ENCODE results near the gene APBA1.
A peak's percentile ranks its signal among the peaks of the same experiment; 100 is the strongest.

The APBA1 gene

GRCh38 chr9:69677931-69678330 is 5.8 kb upstream of the APBA1 start:
- no peaks in the 10 kb centered on the region for H3K9me3 ChIP-seq (ENCODE audit: insufficient read depth, low read depth, low read length)
- H3K27ac ChIP-seq (ENCODE audit: low read depth, low read length): no peak overlapping the region
- H3K4me3 ChIP-seq (ENCODE audit: low read length): no peak overlapping the region
- no peaks in the 10 kb centered on the region for H3K36me3 ChIP-seq (ENCODE audit: insufficient read depth, low read length)
- H3K9ac ChIP-seq (ENCODE audit: low read depth, low read length): no peak overlapping the region
- H3K4me1 ChIP-seq (ENCODE audit: insufficient read depth, low read length): peaks cover 6% of the 10 kb centered on the region
- WGBS: 83% methylated on average over 1 of the region's 5 CpGs
- H3K27me3 ChIP-seq (ENCODE audit: insufficient read depth, low read length): no peaks in the 10 kb centered on the region

GRCh38 chr9:69675563-69675962 is 3.4 kb upstream of the APBA1 start:
- H3K27me3 ChIP-seq (ENCODE audit: insufficient read depth, low read length): peaks cover 18% of the 10 kb centered on the region
- H3K4me1 ChIP-seq (ENCODE audit: insufficient read depth, low read length): peaks cover 6% of the 10 kb centered on the region
- WGBS: 93% methylated on average over 3 of the region's 3 CpGs
- H3K36me3 ChIP-seq (ENCODE audit: insufficient read depth, low read length): no peaks in the 10 kb centered on the region
- no peaks in the 10 kb centered on the region for H3K9me3 ChIP-seq (ENCODE audit: insufficient read depth, low read depth, low read length)
- no peak overlapping the region for H3K4me3 ChIP-seq (ENCODE audit: low read length)
- no peak overlapping the region for H3K9ac ChIP-seq (ENCODE audit: low read depth, low read length)
- no peak overlapping the region for H3K27ac ChIP-seq (ENCODE audit: low read depth, low read length)

- 92% methylated on average over 3 of the region's 3 CpGs for WGBS
- Histone ChIP-seq H3K9me3 (ENCODE audit: insufficient read depth, low read depth, low read length) (no peaks in the 10 kb centered on the region), H3K9ac (ENCODE audit: low read depth, low read length) (no peak overlapping the region), H3K4me1 (ENCODE audit: insufficient read depth, low read length) (peaks cover 6% of the 10 kb centered on the region), H3K27me3 (ENCODE audit: insufficient read depth, low read length) (peaks cover 25% of the 10 kb centered on the region), H3K27ac (ENCODE audit: low read depth, low read length) (no peak overlapping the region), H3K4me3 (ENCODE audit: low read length) (no peak overlapping the region), H3K36me3 (ENCODE audit: insufficient read depth, low read length) (no peaks in the 10 kb centered on the region)
Measured at GRCh38 chr9:69674716-69675438, 2.7 kb upstream of the APBA1 start.

- Histone ChIP-seq H3K4me3 (ENCODE audit: low read length) (no peak overlapping the region), H3K4me1 (ENCODE audit: insufficient read depth, low read length) (peaks cover 6% of the 10 kb centered on the region), H3K9ac (ENCODE audit: low read depth, low read length) (no peak overlapping the region), H3K36me3 (ENCODE audit: insufficient read depth, low read length) (no peaks in the 10 kb centered on the region), H3K9me3 (ENCODE audit: insufficient read depth, low read depth, low read length) (no peaks in the 10 kb centered on the region), H3K27me3 (ENCODE audit: insufficient read depth, low read length) (peaks cover 28% of the 10 kb centered on the region), H3K27ac (ENCODE audit: low read depth, low read length) (no peak overlapping the region)
- 78% methylated on average over 11 of the region's 11 CpGs for WGBS
Measured at GRCh38 chr9:69674112-69674685, 2.0 kb upstream of the APBA1 start.

GRCh38 chr9:69673311-69673640 is 1.1 kb upstream of the APBA1 start:
- Histone ChIP-seq H3K4me3 (ENCODE audit: low read length) (peak overlapping the region; percentile 62), H3K9me3 (ENCODE audit: insufficient read depth, low read depth, low read length) (no peaks in the 10 kb centered on the region), H3K4me1 (ENCODE audit: insufficient read depth, low read length) (peaks cover 7% of the 10 kb centered on the region), H3K27ac (ENCODE audit: low read depth, low read length) (no peak overlapping the region; the same call in 1 of the 2 replicates), H3K36me3 (ENCODE audit: insufficient read depth, low read length) (no peaks in the 10 kb centered on the region), H3K27me3 (ENCODE audit: insufficient read depth, low read length) (peaks cover 28% of the 10 kb centered on the region), H3K9ac (ENCODE audit: low read depth, low read length) (no peak overlapping the region)
- 74% methylated on average over 6 of the region's 6 CpGs for WGBS

GRCh38 chr9:69672596-69673310 is 582 bp upstream of the APBA1 start:
- WGBS: 2% methylated on average over 60 of the region's 60 CpGs

GRCh38 chr9:69671311-69671878 is 776 bp downstream of the APBA1 start:
- H3K27me3 ChIP-seq (ENCODE audit: insufficient read depth, low read length): peaks cover 28% of the 10 kb centered on the region
- H3K27ac ChIP-seq (ENCODE audit: low read depth, low read length): no peak overlapping the region
- H3K9me3 ChIP-seq (ENCODE audit: insufficient read depth, low read depth, low read length): no peaks in the 10 kb centered on the region
- H3K9ac ChIP-seq (ENCODE audit: low read depth, low read length): no peak overlapping the region
- peaks cover 24% of the 10 kb centered on the region for H3K4me1 ChIP-seq (ENCODE audit: insufficient read depth, low read length)
- no peaks in the 10 kb centered on the region for H3K36me3 ChIP-seq (ENCODE audit: insufficient read depth, low read length)
- WGBS: 61% methylated on average over 15 of the region's 15 CpGs
- H3K4me3 ChIP-seq (ENCODE audit: low read length): peak overlapping the region; percentile 67

More at GRCh38 chr9:69672596-69673310, 582 bp upstream of the APBA1 start:
- Histone ChIP-seq H3K9me3 (ENCODE audit: insufficient read depth, low read depth, low read length) (no peaks in the 10 kb centered on the region), H3K9ac (ENCODE audit: low read depth, low read length) (peak overlapping the region; percentile 49), H3K36me3 (ENCODE audit: insufficient read depth, low read length) (no peaks in the 10 kb centered on the region), H3K27ac (ENCODE audit: low read depth, low read length) (peak overlapping the region; percentile 54; the same call in 1 of the 2 replicates), H3K27me3 (ENCODE audit: insufficient read depth, low read length) (peaks cover 28% of the 10 kb centered on the region), H3K4me1 (ENCODE audit: insufficient read depth, low read length) (peaks cover 12% of the 10 kb centered on the region), H3K4me3 (ENCODE audit: low read length) (peak overlapping the region; percentile 62)

- Histone ChIP-seq H3K4me3 (ENCODE audit: low read length) (no peak overlapping the region), H3K27me3 (ENCODE audit: insufficient read depth, low read length) (peaks cover 25% of the 10 kb centered on the region), H3K9ac (ENCODE audit: low read depth, low read length) (no peak overlapping the region), H3K27ac (ENCODE audit: low read depth, low read length) (peak overlapping the region; percentile 23; the same call in 1 of the 2 replicates), H3K36me3 (ENCODE audit: insufficient read depth, low read length) (no peaks in the 10 kb centered on the region), H3K9me3 (ENCODE audit: insufficient read depth, low read depth, low read length) (no peaks in the 10 kb centered on the region), H3K4me1 (ENCODE audit: insufficient read depth, low read length) (peaks cover 19% of the 10 kb centered on the region)
- WGBS: 58% methylated on average over 1 of the region's 1 CpG
Measured at GRCh38 chr9:69667306-69667705, 4.9 kb downstream of the APBA1 start.

GRCh38 chr9:69660304-69660703 is 11.9 kb downstream of the APBA1 start:
- H3K4me1 ChIP-seq (ENCODE audit: insufficient read depth, low read length): no peaks in the 10 kb centered on the region; the same call in 1 of the 2 replicates
- no peak overlapping the region for H3K9ac ChIP-seq (ENCODE audit: low read depth, low read length)
- H3K36me3 ChIP-seq (ENCODE audit: insufficient read depth, low read length): no peaks in the 10 kb centered on the region
- no peak overlapping the region for H3K4me3 ChIP-seq (ENCODE audit: low read length)
- H3K9me3 ChIP-seq (ENCODE audit: insufficient read depth, low read depth, low read length): no peaks in the 10 kb centered on the region
- no peak overlapping the region for H3K27ac ChIP-seq (ENCODE audit: low read depth, low read length)
- no peaks in the 10 kb centered on the region for H3K27me3 ChIP-seq (ENCODE audit: insufficient read depth, low read length)
- WGBS: 59% methylated on average over 1 of the region's 2 CpGs

- Histone ChIP-seq H3K36me3 (ENCODE audit: insufficient read depth, low read length) (no peaks in the 10 kb centered on the region), H3K4me1 (ENCODE audit: insufficient read depth, low read length) (no peaks in the 10 kb centered on the region; the same call in 1 of the 2 replicates), H3K27ac (ENCODE audit: low read depth, low read length) (no peak overlapping the region), H3K27me3 (ENCODE audit: insufficient read depth, low read length) (no peaks in the 10 kb centered on the region), H3K4me3 (ENCODE audit: low read length) (no peak overlapping the region), H3K9ac (ENCODE audit: low read depth, low read length) (no peak overlapping the region), H3K9me3 (ENCODE audit: insufficient read depth, low read depth, low read length) (no peaks in the 10 kb centered on the region)
- 71% methylated on average over 3 of the region's 3 CpGs for WGBS
Measured at GRCh38 chr9:69658987-69659675, 13.0 kb downstream of the APBA1 start.

GRCh38 chr9:69657269-69657668 is 14.9 kb downstream of the APBA1 start:
- Histone ChIP-seq H3K9me3 (ENCODE audit: insufficient read depth, low read depth, low read length) (no peaks in the 10 kb centered on the region), H3K27ac (ENCODE audit: low read depth, low read length) (no peak overlapping the region), H3K27me3 (ENCODE audit: insufficient read depth, low read length) (no peaks in the 10 kb centered on the region), H3K9ac (ENCODE audit: low read depth, low read length) (no peak overlapping the region), H3K36me3 (ENCODE audit: insufficient read depth, low read length) (no peaks in the 10 kb centered on the region), H3K4me3 (ENCODE audit: low read length) (no peak overlapping the region), H3K4me1 (ENCODE audit: insufficient read depth, low read length) (no peaks in the 10 kb centered on the region)

Measured in HUES64 (cell line).